Activated CD4-positive, alpha-beta T cell treated with anti-CD3 and anti-CD28 coated beads, Interleukin-2, amount 50 U/mL, for 4 hours (primary cell): ENCODE data around the gene SRCIN1.

Experiments
- DNase-seq, 2 experiments: peaks; one replicate each; pipeline ENCODE4 v3.0.0-alpha.2; 2020

Gene SRCIN1

DNA sequence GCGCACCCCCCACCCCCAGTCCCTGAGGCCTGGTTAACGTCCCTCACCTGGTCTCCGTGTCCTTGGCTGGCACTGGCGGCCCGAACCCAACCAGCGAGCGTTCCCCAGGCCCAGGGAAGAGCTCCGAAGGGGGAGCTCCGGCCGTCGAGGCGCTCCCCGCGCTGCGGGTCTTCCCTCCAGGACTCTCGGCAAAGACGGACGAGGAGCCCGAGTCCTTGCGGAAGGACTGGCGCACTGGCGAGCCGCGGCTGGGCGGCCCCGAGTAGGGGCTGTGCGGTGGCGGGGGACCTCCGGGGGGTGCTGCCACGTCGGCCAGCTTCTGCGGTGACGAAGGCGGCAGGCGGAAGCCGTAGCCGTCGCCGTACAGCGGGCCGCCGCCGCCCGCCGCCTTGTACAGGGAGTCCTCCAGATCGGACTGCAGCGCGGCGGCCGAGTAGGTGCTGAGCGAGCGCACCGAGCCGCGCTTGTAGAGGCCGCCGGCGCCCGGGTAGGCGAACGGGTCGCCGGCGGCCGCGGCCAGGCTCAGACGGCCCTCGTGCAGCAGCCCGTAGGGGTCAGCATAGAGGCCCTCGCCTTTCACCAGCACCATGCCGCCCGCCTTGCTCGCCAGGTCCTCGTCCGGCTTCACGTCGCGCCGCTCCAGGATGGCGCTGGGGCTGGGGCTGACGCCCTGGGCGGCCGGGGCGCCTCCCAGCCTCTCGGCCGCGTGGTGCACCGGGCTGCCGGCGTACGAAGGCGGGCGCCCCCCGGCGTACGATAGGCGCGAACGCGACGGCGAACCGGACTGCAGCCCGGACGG is 44.1 kb downstream of the SRCIN1 start:
- no peak for DNase-seq

DNA sequence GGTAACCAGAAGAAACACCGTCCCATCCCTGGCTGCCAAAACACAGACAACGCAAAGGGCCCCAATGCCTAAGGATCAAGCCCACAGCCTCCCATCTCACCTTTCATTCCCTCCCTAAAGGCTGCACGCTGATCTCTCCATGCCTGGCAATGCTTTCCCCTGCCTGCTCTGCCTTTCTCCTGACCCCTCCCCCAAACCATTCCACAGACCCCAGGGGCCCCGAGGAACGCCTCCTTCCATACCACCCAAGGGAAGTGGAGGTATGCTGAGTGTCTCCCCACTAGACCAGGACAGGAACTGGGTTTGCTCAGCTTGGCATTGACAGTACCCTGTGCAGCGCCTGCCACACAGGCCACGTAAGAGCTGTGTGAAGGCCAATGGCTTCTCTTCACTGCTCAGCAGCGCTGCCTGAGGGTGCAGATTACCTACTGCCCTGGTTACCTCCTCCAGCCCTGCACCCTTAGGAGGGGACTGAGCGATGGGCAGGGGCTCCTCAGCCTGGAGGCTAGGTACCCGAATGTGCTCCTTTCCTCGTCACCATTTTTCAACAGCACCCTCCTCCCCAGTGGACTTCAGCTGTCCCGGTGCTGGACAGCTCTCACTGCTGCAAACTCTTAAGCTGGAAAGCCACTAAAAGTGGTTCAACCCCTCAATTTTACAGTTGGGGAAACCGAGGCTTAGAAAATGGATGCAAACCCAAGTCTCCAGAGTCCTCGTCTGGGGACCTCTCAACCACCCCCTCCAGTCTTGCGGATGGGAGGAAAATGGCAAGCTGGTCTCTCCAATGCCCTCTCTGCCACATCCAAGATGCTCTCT is 45.0 kb downstream of the SRCIN1 start:
- no peak for DNase-seq

DNA sequence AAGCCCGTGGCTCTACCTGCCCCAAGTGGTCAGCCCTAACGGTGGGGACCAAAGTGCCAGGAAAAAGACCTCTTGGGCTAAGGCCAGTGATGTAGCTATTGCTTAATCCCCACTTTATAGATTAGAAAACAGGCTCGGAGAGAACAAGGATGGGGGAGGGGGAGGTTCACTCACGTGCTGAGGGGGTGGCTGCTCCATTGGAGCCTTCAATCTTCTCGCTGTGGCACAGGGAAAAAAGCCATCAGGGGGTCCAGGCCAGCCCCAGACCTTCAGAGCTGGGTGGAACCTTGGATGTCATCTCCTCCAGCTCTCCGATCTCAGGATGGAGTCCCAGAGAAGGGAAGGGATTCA is 45.9 kb downstream of the SRCIN1 start:
- DNase-seq, result no peak

DNA sequence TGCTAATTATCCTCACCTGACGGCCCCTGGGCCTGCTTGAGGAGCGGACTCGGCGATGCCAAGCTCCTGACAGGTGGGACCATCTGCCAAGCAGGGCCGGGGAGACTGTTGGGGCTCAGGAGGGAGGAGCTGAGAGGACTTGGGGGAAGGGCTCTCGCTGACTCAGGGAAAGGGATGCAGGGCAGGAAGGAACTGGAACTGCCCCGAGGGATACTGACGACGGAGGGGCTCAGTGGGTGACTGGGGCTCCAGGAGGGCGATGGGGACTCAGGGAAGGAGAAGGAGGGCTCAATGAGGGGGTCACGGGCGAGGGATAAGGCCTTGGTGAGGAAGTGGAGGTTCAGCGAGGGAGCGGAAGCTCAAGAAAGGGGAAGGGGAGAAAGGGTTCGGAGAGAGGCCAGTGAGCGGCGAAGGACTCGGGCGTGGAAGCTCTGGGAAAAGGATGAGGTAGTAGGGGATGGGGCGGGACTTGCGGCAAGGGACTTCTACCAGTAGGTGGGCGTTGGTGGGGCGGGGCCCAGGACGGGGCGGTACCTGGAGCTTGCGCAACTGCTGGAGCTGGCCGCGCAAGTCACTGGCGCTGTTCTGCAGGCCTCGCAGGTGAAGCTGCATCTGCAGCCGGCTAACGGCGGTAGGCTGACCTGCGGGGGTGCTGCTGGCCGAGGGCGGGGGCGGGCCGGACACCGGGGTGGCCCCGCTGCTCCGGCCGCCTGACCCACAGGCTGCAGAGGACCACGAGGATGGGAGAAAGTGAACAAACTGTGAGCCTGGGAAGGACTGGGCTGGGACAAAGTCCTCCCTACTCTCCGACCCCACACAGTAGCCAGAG is 46.5 kb downstream of the SRCIN1 start:
- peak; percentile 90 to 91 for DNase-seq

DNA sequence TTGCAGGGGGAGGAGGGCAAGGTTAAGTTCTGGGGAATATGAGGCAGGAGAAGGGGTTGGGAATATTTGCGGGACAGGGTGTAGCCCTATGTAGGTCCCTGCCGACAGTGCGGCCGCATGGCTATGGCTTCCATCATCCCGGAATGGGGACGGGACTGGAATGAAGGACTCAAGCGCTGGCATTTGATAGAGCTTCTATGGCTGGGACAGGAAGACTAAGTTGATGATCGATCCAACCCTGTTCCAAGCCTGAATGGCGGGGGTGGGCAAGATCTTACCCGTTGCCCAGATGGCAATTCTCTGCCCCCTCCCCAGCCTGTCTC is 47.1 kb downstream of the SRCIN1 start:
- DNase-seq, result no peak

DNA sequence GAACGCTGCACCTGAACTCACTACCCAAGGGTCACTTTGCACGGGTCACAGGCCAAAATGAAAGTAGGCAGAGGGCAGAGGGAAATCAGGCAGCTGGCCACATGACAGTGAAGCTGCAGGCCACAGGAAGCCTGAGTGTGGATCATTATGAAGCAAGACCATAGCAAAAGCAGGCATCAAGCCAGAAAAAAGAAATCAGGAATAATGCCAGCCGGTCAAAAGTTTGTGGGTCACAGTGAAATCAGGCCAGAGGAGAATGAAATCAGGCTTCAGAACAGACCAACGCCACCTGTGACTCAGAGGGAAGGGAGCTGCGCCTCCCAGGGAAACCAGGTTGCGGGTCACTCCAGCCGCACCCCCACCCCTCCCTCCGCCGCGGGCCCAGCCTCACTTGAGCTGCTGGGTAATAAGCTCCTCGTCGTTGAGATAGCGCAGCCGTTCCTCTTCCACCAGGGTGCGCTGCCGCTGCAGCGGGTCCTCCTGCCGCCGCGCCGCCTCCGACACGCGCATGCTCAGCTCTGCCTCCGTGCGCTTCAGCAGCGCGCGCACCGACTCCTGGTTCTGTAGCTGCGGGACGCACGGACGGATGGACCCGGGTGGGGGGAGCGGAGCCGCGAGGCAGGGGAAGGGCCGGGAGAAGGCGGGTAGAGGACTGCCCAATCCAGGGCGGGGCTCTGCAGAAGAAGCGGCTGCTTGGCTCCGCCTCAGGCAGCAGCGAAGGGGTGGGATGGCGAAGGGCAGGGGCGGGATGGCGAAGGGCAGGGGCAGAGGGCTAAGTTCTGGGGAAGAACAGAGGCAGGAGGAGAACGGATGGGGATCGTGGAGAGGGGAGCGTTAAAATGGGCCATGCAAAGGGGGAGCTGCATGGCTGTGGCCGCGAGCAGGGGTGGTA is 47.7 kb downstream of the SRCIN1 start:
- DNase-seq, result peak; percentile 85

DNA sequence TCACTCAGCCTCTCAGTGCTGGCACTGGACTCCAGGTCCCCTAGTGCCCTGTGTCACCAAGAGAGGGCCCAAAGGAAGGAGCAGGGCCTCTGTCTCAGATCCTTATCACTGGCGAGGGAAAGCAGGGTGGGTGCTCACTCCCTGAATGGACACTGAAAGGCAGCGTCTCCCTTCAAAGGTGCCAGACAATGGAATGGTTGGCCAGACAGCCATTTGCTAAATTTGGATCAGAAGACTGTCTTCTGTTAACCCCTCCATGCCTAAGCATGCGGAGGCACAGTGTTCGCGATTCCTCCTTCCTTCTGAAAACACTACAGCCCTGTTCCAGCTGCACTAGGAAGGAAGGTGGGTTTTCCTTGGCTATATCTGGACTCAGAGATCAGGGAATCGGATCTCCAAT is 48.4 kb downstream of the SRCIN1 start:
- no peak for DNase-seq

DNA sequence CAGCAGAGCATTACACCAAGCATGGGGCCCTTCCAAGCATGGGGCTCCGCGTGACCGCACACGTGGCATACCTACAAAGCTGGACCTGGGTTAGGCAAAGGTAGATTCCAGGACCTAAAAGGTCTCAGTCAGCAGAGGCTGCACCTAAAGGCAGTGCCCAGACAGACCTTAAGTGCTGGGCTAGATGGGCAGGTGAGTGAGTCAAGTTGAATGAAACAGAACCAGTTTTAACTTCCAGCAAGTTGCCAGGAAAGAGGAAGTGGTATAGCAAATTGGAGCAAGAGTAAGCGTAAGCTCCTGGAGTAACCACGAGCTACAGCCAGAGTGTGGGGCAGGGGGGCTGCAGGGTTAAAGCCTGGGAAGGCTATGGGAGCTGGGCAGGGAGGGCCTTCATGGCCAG is 49.5 kb downstream of the SRCIN1 start:
- DNase-seq, result no peak

DNA sequence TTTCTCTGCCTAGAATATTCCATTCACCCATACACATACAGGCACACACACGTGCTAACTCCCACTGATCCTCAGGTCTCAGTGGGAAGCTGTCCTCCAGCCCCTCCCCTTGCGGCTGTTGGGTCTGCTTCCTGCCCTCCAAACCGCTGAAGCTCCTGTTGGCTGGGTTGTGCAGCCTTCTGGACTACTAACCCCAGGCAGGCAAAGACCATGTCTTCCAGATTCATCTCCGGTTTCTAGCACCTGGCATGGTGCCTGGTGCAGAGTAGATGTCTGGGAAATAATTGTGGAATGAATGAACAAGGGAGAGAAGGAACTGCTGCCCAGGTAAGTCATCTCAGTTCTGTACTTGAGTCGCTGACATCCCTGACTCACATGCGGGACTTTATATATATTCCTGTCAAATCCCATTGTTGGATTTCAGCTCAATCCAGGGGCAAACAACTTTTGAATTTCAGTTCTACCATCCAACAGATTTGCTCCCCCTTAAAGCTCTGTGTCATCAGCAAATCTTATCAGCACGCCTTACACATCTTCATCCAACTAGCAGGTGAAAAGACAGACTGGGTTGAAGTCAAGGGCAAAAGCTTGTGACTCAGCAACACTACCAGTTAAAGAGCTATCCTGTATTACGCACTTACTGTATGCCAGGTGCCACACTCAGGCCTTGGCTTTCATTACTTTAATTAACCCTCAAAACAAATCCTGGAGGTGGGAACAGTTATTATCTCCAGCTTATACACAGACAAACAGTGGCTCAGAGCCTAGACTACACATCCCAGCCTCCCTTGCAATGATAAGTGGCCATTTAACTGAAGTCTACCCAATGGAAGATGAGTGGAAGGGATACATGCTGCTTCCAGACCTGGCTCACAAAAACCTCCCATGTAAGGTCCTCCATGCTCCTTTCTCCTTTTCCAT is 51.1 kb downstream of the SRCIN1 start:
- no peak for DNase-seq

DNA sequence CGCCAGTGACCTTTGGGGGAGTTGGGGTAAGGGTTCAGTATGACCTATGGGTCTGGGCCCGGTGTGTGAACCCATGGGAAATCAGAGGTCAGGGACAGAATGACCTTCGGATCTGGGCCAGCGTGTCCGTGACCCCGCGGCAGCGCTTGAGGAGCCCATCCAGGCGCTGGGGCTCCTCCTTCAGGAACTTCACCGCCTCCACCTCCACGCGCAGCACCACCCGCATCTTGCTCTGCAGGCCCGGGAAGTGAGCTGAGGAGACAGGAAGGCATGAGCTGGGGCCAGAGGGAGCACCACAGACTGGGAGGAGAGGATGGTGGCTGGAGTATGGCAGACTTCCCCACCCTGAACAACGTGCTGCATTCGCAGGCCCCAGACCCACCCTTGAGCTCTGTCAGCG is 53.4 kb downstream of the SRCIN1 start:
- DNase-seq, result no peak

DNA sequence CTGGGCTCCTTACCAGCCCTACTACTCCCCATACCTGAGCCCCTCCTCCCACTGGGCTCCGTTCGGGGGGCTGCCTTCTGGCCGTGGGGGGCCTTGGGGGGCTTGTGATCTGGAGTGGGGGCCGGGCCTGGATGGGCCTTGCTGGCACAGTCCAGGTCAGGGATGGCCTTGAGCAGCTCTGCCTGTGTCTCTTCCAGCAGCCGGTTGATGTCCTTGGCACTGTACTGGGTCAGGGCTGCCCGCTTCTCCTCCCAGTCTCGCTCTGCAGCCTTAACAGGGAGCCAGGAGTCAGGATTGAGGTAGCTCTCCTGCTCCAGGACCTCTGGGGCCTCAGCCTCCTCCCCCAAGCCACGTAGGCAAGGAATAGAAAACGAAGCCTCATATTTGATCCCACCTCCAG is 54.6 kb downstream of the SRCIN1 start:
- no peak for DNase-seq

DNA sequence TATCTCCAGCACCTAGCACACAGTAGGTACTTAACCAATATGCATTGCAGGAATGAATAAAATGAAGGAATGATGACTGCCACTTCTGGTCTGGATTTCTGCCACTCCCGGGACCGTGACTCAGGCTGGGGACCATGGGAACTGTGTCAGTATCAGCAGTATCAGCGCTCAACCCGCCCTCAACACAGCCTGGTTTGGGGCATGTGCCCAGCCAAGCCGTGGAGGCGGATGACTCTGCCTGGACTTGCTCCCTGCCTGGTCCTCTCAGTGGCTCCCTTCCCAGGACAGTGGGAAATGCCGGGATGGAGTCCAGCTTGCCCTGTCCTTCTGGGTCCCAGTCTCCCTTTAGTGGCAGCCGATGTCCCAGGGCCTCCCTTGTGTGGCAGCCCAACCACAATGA is 55.1 kb downstream of the SRCIN1 start:
- no peak for DNase-seq

DNA sequence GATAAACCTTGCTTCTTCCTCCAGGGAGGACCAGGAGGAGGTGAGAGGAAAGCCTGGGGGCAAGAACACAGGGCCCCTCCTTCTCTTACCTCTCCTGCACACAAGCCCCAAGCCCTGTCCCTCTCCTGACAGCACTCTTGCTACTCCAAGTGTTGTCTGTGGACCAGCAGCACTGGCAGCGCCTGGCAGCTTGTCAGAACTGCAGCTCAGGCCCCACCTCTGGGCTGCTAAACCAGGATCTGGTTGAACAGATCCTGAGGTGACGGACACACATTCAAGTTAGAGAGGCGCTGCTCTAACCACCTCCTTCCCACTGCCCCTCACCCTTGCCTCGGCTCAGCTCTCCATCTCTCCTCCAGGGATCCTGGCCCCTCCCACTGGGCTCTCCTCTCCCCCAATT is 56.5 kb downstream of the SRCIN1 start:
- DNase-seq, result no peak

DNA sequence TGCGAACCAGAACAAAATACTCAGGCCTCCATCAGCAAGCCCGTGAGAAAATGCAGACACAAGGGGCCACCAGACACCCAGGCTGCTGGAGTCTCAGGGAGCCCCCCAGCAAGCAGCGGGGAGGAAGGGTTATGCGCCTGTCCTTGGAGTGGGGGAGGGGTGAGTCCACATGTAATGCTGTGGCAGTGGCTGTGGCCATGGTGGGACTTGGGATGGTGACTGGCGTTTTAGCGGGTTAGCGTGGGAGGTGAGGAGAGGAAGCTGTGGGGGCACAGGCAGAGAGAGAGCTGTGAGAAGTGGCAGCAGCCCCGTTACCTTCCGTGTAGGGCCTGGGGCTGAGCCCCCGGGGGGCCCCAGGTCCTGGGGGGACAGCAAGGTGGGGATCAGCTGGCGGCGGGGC is 58.3 kb downstream of the SRCIN1 start:
- no peak for DNase-seq

DNA sequence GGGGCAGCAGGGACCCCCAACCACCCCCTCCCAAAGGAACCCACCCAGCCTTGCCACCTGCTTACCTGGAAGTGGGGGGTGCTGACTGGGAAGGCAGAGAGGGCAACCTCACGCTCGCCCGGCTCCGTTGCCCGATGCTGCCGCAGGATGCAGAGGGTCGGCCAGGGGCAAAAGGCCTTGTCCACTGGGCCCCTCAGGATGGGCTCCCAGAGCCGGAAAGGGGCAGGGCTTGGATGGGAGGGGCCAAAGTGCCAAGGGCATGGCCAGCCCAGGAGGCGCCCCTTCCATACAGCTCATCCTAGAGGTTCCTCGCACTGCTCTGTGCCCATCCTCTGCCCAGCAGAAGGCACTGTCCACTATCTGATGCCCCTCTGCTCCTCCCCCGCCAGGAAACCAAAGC is 59.4 kb downstream of the SRCIN1 start:
- DNase-seq, result no peak

DNA sequence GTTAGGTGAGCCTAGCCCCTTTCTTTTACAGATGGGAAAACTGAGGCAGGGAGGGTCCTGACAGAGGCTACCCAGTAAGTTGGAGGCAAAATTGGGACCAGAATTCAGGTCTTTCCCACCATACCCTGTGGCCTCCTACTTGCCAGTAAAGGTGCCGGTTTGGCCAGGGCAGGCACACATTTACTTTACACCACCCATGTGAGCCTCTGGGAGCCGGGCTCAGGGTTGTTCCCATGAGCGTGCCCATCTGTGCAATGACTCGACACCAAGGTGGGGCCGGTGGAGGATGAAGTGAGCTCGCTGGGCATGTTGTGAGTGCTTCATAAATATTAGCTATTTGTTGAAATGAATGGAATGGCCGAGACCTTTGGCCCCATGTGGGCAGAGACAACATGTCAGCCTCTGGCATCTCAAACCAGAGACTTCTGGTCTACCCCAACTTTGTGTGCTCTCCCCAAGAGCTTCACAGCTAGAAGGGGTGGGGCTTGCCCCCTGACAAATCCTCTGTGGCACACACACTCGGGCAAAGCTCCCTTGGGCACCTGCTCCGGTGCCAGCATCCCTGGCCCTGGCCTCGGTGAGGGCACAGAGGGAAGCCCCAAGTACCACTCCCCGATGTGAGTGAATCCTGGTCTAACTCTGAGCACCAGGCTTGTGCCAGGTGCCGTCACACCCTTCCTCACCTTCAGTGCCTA is 60.1 kb downstream of the SRCIN1 start:
- DNase-seq, result no peak

DNA sequence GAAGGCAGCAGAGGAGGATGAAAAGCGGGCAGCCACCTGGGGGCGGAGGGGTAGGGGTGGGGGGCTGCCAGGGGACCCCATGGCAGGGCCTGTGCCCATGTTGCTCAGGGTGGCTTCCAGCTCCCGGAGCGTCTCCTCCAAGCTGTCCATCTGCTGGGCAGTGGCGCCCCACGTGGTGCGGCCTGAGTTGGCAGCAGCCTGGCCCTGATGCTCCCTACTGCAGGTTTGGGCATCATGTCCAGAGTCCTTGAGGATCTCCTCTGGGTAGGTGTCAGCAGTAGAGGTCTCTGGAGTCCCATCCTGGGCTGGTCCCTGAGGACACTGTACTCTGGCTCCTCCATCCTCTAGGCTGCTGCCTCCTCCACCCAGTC is 60.9 kb downstream of the SRCIN1 start:
- DNase-seq, result no peak

DNA sequence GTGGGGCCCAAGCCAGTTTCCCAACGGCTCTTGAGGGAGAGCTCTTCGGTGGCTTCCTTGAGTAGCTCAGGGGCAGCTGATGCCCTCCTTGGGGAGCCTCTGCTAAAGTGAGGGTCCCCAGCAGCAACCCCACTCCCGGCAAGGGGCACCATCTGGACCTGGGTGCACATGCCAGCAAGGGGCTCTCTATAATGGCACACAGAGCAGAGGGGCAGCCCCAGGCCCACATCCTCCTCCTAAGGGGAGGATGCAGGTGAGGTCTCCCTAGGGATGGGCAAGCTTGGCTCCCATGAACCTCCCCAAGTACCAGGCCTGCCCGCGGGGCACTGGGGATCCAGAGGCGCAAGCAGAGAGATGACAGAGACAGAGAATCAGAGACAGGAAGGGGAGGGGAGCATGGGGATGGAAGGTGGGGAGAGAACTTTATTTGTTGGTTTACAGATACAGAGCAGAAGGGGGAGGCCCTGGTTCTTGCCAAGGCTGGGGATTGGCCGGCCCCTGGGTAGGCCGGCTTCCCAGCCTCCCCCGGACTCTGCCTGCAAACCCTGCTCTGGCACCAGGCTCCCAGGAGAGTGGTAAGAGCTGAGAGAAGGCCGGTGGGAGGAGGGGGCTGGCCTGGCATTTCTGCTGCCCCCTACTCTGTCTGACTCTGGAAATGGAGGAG is 61.4 kb downstream of the SRCIN1 start:
- DNase-seq, result no peak

DNA sequence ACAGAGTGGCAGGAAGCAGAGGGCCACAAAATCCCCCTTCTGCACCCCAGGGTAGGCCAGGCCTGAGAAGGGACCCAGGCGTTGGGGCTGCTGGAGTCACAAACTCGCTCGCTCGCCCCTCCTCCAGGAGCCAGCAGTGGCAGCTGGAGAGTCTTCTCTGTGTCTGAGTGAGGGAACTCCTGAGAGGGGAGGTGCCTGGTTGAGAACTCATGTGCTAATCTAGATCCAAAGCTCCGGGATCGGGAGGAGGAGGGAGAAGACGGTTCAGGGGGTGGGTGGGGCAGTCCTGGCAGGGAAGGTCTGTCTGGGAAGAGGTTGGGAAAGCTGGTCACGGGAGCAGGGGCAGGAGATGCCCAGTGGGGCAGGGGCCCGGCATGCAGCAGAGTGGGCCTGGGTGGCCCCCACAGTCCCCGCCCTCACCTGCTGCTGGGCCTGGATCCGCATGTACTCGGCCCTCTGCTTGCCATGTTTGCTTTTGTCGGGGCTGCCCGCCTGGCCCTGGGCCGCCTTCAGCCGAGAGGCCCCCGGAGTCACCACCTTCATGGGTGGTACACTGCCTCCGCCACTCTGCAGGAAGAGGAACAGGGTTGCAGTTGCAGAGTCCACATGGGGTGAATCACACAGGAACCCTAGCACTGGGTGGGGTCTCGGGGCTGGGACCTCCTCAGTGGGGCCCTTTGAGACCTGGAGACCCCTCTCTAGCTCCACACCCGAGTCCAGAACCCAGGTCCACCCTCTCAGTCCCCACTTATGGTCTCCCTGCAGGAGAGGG is 62.2 kb downstream of the SRCIN1 start:
- DNase-seq, result no peak

DNA sequence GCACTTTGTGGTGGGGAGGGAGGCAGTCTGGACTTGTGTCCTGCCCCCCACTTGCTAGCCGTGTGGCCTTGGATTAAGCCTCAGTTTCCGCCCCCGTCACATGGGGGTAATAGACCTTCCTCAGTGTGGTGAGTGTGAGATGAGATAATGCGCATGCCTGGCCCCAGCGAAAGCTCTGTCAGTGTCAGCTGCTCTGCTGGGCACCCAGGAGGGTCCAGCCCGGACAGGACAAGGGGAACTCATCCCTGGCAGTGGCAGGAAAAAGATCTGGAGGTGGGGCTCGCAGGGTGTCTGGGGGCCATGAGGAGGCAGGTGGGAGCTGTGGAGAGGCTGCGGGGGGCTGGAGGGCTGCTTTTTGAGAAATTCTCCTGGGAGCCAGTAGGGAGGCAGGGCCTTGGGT is 63.5 kb downstream of the SRCIN1 start:
- no peak for DNase-seq
